ENCODE results near the gene CDK12. TPM values are rescaled to one million over a fixed set of nuclear protein-coding genes. Genes with fewer than 3 reads are reported as not detected.

CDK12 gene
- total RNA-seq, 1 donor from 2014 or later, result 43.0 TPM

DNA sequence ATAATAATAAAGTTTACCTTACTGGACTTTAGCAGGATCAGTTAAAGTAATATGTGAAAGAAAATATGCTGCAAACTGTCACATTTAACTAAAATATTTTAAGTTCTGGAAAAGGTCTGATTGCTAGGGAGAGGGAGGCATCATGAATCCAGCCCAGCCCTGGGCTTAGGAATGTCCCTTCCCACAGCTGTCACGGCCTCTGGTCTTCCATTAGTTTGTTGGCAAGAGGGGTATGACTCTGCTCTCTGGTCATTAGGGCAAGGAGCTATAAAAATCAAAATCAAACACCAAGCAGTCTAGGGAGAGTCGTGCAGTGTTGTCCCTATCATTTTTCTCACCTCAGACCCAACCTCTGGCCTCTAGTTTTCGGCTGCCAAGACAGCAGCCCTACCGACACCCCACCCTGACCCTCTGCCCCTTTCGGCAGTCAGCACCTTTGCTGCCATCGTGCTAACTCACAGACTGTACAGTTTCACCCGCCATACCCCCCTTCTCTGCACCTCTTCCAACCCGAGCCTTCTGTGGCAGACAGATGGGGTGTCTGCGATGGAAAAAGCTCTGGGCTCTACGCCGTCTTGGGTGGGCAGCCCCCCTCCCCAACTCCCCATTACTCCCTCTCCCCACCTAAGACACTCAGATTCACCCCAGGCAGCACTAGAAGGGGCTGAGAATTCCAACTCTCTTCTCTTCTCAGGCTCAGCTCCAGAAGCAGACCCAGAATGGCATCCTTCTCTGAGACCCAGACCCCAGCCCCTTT lies 105.0 kb downstream of the CDK12 start:
- Mint-ChIP-seq H3K27me3 (ENCODE audit: low read depth) (no peaks in the 10 kb centered on the region), H3K27ac (ENCODE audit: unreplicated experiment) (no peak overlapping the region), H3K4me1 (ENCODE audit: low read depth) (peaks cover 14% of the 10 kb centered on the region), H3K9me3 (ENCODE audit: low read depth) (peaks cover 7% of the 10 kb centered on the region), H3K4me3 (ENCODE audit: unreplicated experiment) (no peak overlapping the region), H3K36me3 (ENCODE audit: low read depth) (peaks cover 31% of the 10 kb centered on the region)
- DNase-seq (ENCODE audit: low spot score), result no peak
- TF ChIP-seq, protein P1, sequence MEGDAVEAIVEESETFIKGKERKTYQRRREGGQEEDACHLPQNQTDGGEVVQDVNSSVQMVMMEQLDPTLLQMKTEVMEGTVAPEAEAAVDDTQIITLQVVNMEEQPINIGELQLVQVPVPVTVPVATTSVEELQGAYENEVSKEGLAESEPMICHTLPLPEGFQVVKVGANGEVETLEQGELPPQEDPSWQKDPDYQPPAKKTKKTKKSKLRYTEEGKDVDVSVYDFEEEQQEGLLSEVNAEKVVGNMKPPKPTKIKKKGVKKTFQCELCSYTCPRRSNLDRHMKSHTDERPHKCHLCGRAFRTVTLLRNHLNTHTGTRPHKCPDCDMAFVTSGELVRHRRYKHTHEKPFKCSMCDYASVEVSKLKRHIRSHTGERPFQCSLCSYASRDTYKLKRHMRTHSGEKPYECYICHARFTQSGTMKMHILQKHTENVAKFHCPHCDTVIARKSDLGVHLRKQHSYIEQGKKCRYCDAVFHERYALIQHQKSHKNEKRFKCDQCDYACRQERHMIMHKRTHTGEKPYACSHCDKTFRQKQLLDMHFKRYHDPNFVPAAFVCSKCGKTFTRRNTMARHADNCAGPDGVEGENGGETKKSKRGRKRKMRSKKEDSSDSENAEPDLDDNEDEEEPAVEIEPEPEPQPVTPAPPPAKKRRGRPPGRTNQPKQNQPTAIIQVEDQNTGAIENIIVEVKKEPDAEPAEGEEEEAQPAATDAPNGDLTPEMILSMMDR (IDR thresholded peaks at IDR 0.05), result no peak

DNA sequence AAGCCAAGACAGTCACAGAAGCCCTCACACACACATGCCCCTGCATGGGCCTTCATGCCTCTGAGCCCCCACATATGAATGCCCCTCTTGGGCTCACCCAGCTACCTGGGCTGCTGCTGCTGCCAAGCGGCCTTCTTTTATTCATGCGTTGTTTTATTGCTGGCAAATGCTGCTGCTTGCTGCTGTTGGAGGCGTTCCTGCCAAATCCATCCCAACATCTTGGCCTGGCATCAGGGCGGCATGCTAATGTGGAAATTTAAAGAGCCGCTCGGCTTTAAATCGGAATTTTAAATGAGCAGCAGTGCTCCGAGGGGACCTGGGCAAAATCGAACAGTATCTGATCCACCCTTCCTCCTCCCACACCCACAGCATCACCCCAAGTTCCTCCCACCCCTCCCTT lies 107.4 kb downstream of the CDK12 start:
- H3K27me3 Mint-ChIP-seq (ENCODE audit: low read depth), result no peaks in the 10 kb centered on the region
- H3K4me1 Mint-ChIP-seq (ENCODE audit: low read depth), result no peaks in the 10 kb centered on the region
- no peak overlapping the region for H3K27ac Mint-ChIP-seq (ENCODE audit: unreplicated experiment)
- H3K9me3 Mint-ChIP-seq (ENCODE audit: low read depth), result peaks cover 9% of the 10 kb centered on the region
- H3K4me3 Mint-ChIP-seq (ENCODE audit: unreplicated experiment), result no peak overlapping the region
- H3K36me3 Mint-ChIP-seq (ENCODE audit: low read depth), result peaks cover 31% of the 10 kb centered on the region
- TF ChIP-seq, protein P1 (IDR thresholded peaks at IDR 0.05), result no peak
- no peak for DNase-seq (ENCODE audit: low spot score)

- no peak for DNase-seq (ENCODE audit: low spot score)
- H3K36me3 Mint-ChIP-seq (ENCODE audit: low read depth), result peaks cover 31% of the 10 kb centered on the region
- H3K9me3 Mint-ChIP-seq (ENCODE audit: low read depth), result peaks cover 9% of the 10 kb centered on the region
- H3K27me3 Mint-ChIP-seq (ENCODE audit: low read depth), result no peaks in the 10 kb centered on the region
- peaks cover 4% of the 10 kb centered on the region for H3K4me1 Mint-ChIP-seq (ENCODE audit: low read depth)
- TF ChIP-seq, protein P1 (IDR thresholded peaks at IDR 0.05), result no peak
- no peak overlapping the region for H3K27ac Mint-ChIP-seq (ENCODE audit: unreplicated experiment)
- no peak overlapping the region for H3K4me3 Mint-ChIP-seq (ENCODE audit: unreplicated experiment)
Observed at GRCh38 chr17:39569126-39569525, 107.8 kb downstream of the CDK12 start.

DNA sequence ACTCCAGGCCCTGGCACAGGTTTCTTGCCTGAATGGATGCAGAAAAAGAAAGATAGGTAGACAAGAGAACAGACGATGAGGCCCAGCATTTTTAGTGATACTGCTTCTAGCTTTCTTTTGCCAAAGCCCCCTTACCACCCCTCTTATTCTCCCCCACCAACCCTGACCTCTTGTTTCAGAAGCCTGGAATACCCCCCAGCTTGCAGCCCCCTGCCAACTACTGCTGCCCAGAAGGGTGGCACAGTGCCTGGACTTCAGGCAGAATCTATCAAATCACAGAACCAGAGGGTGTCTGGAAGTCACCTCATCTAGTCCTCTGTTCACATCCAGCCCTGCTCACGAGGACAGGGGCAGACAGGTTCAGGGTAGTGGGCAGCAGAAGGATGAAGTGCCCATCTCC lies 110.8 kb downstream of the CDK12 start:
- no peak overlapping the region for H3K27ac Mint-ChIP-seq (ENCODE audit: unreplicated experiment)
- H3K9me3 Mint-ChIP-seq (ENCODE audit: low read depth), result peaks cover 9% of the 10 kb centered on the region
- peaks cover 4% of the 10 kb centered on the region for H3K4me1 Mint-ChIP-seq (ENCODE audit: low read depth)
- H3K27me3 Mint-ChIP-seq (ENCODE audit: low read depth), result no peaks in the 10 kb centered on the region
- peaks cover 22% of the 10 kb centered on the region for H3K36me3 Mint-ChIP-seq (ENCODE audit: low read depth)
- TF ChIP-seq, protein P1 (IDR thresholded peaks at IDR 0.05), result no peak
- DNase-seq (ENCODE audit: low spot score), result no peak
- no peak overlapping the region for H3K4me3 Mint-ChIP-seq (ENCODE audit: unreplicated experiment)

DNA sequence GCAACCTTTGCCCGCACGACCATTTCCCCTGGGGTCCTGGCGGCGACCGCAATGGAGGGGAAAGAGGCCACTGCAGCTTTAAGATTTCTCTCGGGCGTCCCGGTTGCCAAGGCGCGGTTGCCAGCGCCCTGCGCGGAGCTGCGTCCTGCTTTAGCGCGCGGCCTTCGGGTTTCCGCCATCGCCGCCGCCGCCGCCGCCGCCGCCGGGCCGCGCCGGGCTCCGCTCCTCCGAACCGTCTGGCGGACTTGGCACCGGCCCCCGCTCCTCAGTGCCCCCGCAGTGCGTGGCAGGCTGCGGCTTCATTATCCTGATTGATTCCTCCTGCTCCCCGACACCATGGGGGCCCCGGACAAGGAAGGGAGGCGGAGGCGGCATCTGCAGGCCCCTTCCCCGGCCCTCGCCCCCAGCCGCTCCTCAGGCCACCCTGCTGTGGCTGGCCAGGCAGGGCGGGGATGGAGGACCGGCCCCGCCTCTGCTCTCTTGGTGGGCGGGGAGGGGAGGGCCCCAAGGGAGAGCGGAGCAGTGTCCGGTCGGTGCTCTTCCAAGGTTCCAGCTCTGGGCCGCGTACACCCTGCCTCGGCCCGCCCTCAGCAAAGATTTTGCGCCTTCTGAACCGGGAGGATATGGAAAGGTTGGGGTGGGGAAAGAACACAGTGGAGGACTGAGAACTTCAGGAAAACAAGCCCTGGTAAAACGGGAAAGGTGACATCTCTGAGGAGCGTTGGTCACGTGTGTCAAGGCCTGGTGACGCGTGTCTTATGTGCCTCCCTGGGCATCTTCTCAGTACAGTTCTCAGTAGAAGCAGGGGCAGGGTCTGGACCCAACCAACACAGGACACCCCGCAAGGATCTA lies 112.4 kb downstream of the CDK12 start:
- Mint-ChIP-seq H3K36me3 (ENCODE audit: low read depth) (peaks cover 13% of the 10 kb centered on the region), H3K4me3 (ENCODE audit: unreplicated experiment) (peak overlapping the region; percentile 80), H3K27me3 (ENCODE audit: low read depth) (peaks cover 7% of the 10 kb centered on the region), H3K27ac (ENCODE audit: unreplicated experiment) (peak overlapping the region; percentile 88), H3K4me1 (ENCODE audit: low read depth) (peaks cover 4% of the 10 kb centered on the region), H3K9me3 (ENCODE audit: low read depth) (peaks cover 9% of the 10 kb centered on the region)
- TF ChIP-seq, protein P1 (IDR thresholded peaks at IDR 0.05), result no peak
- DNase-seq (ENCODE audit: low spot score), result no peak
